A549 (cell line): ENCODE measurements around the gene THUMPD2. TPM values are rescaled to one million over a fixed set of nuclear protein-coding genes. Genes with fewer than 3 reads are reported as not detected.

Source experiments
- ATAC-seq, 2 experiments: fragments of 200-7000 bp in 1 of 2; fragments of >200 bp in 1 of 2; cut with Nextera tagmentation in 1 of 2; cut with Tn5 transposase in 1 of 2; 3 replicates each; pipeline versions ENCODE4 v1.8.0 to v1.9.1; 2018 to 2020; ENCODE audit warnings: mild to moderate bottlenecking in 1 of 2, moderate library complexity in 1 of 2
- CTCF ChIA-PET: fragments of 300-600 bp; sonication (Branson Sonifier 250); formaldehyde crosslinking; extraction: SDS; loops from one replicate; lab custom pipeline; 2021; ENCODE audit warnings: antibody characterized with exemption, inconsistent platforms; lab: Yijun Ruan, JAX
- POLR2A ChIA-PET: fragments of 350-600 bp; formaldehyde crosslinking; extraction: SDS; loops from one replicate; lab custom pipeline; 2021; ENCODE audit warnings: antibody characterized with exemption, inconsistent platforms; lab: Yijun Ruan, JAX
- DNase-seq, 2 experiments: peaks; one replicate each; pipeline versions ENCODE4 v3.0.0 to v3.0.0-alpha.2; 2011 to 2016; ENCODE audit warnings: low read depth in 1 of 2, low spot score in 1 of 2
- FAIRE-seq: peaks from 2 replicates; lab custom pipeline; 2011; peaks lifted over from hg19 to GRCh38; lab: Jason Lieb, UNC
- H3K27ac ChIP-seq, 2 experiments: fragments of >200 bp; sonication (Bioruptor Twin); formaldehyde crosslinking; 3 replicates each; pipeline ENCODE4 v1.5.1; 2016 to 2017
- H3K4me1 ChIP-seq: fragments of >200 bp; sonication (Bioruptor Twin); formaldehyde crosslinking; 3 replicates; pipeline ENCODE4 v1.6.1; 2016
- H3K4me2 ChIP-seq: fragments of >200 bp; sonication (Bioruptor Twin); formaldehyde crosslinking; 3 replicates; pipeline ENCODE4 v1.6.1; 2016
- H3K4me3 ChIP-seq: fragments of >200 bp; sonication (Bioruptor Twin); formaldehyde crosslinking; 3 replicates; pipeline ENCODE4 v1.5.1; 2016
- H3K9me3 ChIP-seq: fragments of >200 bp; sonication (Bioruptor Twin); formaldehyde crosslinking; 3 replicates; pipeline ENCODE4 v1.6.1; 2016
- CBX2 ChIP-seq: fragments of 200-600 bp; sonication (generic); IDR thresholded peaks from 2 replicates; pipeline ENCODE4 v1.6.1; 2016; ENCODE audit warnings: low read depth, mild to moderate bottlenecking, borderline replicate concordance
- CBX8 ChIP-seq: fragments of 200-600 bp; sonication (generic); IDR thresholded peaks from 2 replicates; pipeline ENCODE4 v1.6.1; 2016
- EHMT2 ChIP-seq: fragments of 200-600 bp; sonication (generic); IDR thresholded peaks from 2 replicates; pipeline ENCODE4 v1.6.1; 2016; ENCODE audit warnings: antibody characterized with exemption, low read depth, mild to moderate bottlenecking, moderate library complexity
- EP300 ChIP-seq, 2 experiments: fragments of >200 bp; sonication (Bioruptor Twin); formaldehyde crosslinking; IDR thresholded peaks; 2 replicates in 1 of 2; 3 replicates in 1 of 2; pipeline ENCODE4 v1.6.1; 2016 to 2017
- FOSB ChIP-seq: fragments of 250-450 bp; sonication (Bioruptor Pico); IDR thresholded peaks from 2 replicates; pipeline ENCODE4 v1.5.0; 2020; ENCODE audit warnings: mild to moderate bottlenecking, moderate library complexity
- FOSL2 ChIP-seq, 2 experiments: fragments of 450-650 bp in 1 of 2; fragments of >200 bp in 1 of 2; sonication (Bioruptor Twin) in 1 of 2; formaldehyde crosslinking; IDR thresholded peaks; 2 replicates each; pipeline versions ENCODE4 v1.5.0 to v1.6.1; 2016 to 2020; ENCODE audit warnings: mild to moderate bottlenecking in 1 of 2, moderate library complexity in 1 of 2
- GATA3 ChIP-seq: IDR thresholded peaks from 2 replicates; pipeline ENCODE4 v1.6.1; 2012; ENCODE audit warnings: borderline replicate concordance
- HDAC2 ChIP-seq: fragments of 200-600 bp; sonication (generic); IDR thresholded peaks from 2 replicates; pipeline ENCODE4 v1.6.1; 2016
- HOXB13 ChIP-seq: fragments of 250-450 bp; sonication (Bioruptor Pico); IDR thresholded peaks from 2 replicates; pipeline ENCODE4 v1.5.0; 2020; ENCODE audit warnings: low read depth, mild to moderate bottlenecking, moderate library complexity
- KDM5A ChIP-seq: fragments of 200-600 bp; sonication (generic); IDR thresholded peaks from 2 replicates; pipeline ENCODE4 v1.6.1; 2016; ENCODE audit warnings: antibody characterized with exemption, mild to moderate bottlenecking
- MYC ChIP-seq: IDR thresholded peaks from 2 replicates; pipeline ENCODE4 v1.6.1; 2012; ENCODE audit warnings: mild to moderate bottlenecking, inconsistent platforms, low read length, improper control_type of control experiment, borderline replicate concordance
- NFE2L2 ChIP-seq: fragments of 150-350 bp; conservative IDR thresholded peaks from 2 replicates; pipeline ENCODE4 v1.6.1; 2014; ENCODE audit warnings: low read length
- PBX3 ChIP-seq: IDR thresholded peaks from 2 replicates; pipeline ENCODE4 v1.6.1; 2012
- RARB ChIP-seq: fragments of 250-450 bp; sonication (Bioruptor Pico); IDR thresholded peaks from 2 replicates; pipeline ENCODE4 v1.8.0; 2021; ENCODE audit warnings: mild to moderate bottlenecking, moderate library complexity
- RCOR1 ChIP-seq: fragments of 150-350 bp; IDR thresholded peaks from 2 replicates; pipeline ENCODE4 v1.6.1; 2014; ENCODE audit warnings: antibody characterized with exemption, low read length, low read depth
- RFX5 ChIP-seq: fragments of 450-650 bp; IDR thresholded peaks from 2 replicates; pipeline ENCODE4 v1.7.1; 2014; ENCODE audit warnings: antibody characterized with exemption, mild to moderate bottlenecking, moderate library complexity
- RNF2 ChIP-seq: fragments of 200-600 bp; sonication (generic); IDR thresholded peaks from 2 replicates; pipeline ENCODE4 v1.6.1; 2016; ENCODE audit warnings: low read depth, mild to moderate bottlenecking, antibody characterized with exemption, moderate library complexity, borderline replicate concordance
- SREBF2 ChIP-seq: fragments of 450-650 bp; IDR thresholded peaks from 2 replicates; pipeline ENCODE4 v1.6.1; 2014; ENCODE audit warnings: mild to moderate bottlenecking, moderate library complexity
- TFCP2L1 ChIP-seq: fragments of 250-450 bp; sonication (Bioruptor Pico); IDR thresholded peaks from 2 replicates; pipeline ENCODE4 v1.5.0; 2021; ENCODE audit warnings: mild to moderate bottlenecking
- ZFP36 ChIP-seq: fragments of 450-650 bp; IDR thresholded peaks from 2 replicates; pipeline ENCODE4 v1.6.1; 2014; ENCODE audit warnings: borderline replicate concordance; ENCODE audit not compliant: partially characterized antibody
- WGBS: methylation state at CpG from one replicate; pipeline ENCODE4 v1.1.6; 2017; ENCODE audit errors: missing lambda C conversion rate; 5-methylcytosine and 5-hydroxymethylcytosine counted together
- polyA plus RNA-seq, 4 experiments: library from polyadenylated mRNA; depleted of rRNA in 3 of 4; stranded (reverse); fragments of >200 nt; fragmentation: RNase III in 1 of 4; extraction: RNeasy Plus Mini Kit Qiagen cat#74134 plus additional on column Dnase treatment in 1 of 4; gene quantifications; 2 replicates in 3 of 4; 3 replicates in 1 of 4; pipeline ENCODE4 v1.2.3, GENCODE V29; 2011 to 2017
- TF ChIP-seq, protein P1 (sequence below): fragments of 250-450 bp; sonication (Bioruptor Pico); IDR thresholded peaks from 2 replicates; pipeline ENCODE4 v1.5.0; 2021; ENCODE audit warnings: mild to moderate bottlenecking, moderate library complexity, borderline replicate concordance
- TF ChIP-seq, protein P2 (sequence below): fragments of >200 bp; sonication (Bioruptor Twin); formaldehyde crosslinking; IDR thresholded peaks from 3 replicates; pipeline ENCODE4 v1.6.1; 2016

The THUMPD2 gene
- polyA plus RNA-seq, 2 of the 4 experiments (the other 2 are of a cell fraction) = 13.8 to 25.3 TPM

DNA sequence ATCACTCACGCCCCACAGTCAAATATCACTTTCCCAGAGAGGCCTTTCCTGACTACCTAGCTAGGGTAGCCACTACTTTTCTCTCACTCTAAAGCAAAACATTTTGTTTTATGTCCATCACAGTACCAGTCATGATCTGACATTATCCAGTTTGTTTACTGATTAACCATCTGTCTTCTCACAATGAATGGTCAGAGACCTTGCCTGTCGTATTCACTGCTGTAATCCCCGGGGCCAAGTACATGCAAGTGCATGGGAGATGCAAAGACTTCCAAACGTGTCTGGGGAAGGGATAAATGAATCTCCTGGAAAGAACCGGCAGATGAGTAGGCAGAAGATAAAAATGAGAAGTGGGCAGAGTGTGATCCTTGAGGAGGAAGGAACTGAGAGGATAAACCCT, 39.7 kb downstream of the THUMPD2 start:
- ChIA-PET CTCF (interaction anchor here (1.4 kb wide), 1 partner anchor 9 kb away, joined by 4 read pairs; no protein-coding TSS in a partner anchor), POLR2A (no interaction called here)
- FAIRE-seq = no peak
- WGBS = 87% methylated on average over 5 of the region's 5 CpGs
- no peak overlapping the region for H3K4me2 ChIP-seq
- TF ChIP-seq CBX8 = no peak
- TF ChIP-seq, protein P1, sequence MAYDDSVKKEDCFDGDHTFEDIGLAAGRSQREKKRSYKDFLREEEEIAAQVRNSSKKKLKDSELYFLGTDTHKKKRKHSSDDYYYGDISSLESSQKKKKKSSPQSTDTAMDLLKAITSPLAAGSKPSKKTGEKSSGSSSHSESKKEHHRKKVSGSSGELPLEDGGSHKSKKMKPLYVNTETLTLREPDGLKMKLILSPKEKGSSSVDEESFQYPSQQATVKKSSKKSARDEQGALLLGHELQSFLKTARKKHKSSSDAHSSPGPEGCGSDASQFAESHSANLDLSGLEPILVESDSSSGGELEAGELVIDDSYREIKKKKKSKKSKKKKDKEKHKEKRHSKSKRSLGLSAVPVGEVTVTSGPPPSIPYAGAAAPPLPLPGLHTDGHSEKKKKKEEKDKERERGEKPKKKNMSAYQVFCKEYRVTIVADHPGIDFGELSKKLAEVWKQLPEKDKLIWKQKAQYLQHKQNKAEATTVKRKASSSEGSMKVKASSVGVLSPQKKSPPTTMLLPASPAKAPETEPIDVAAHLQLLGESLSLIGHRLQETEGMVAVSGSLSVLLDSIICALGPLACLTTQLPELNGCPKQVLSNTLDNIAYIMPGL (CRISPR knock-in tag) = no peak
- no peak for TF ChIP-seq HOXB13 (CRISPR knock-in tag)
- TF ChIP-seq MYC = no peak
- TF ChIP-seq EHMT2 = no peak
- H3K4me1 ChIP-seq = no peaks in the 10 kb centered on the region
- ATAC-seq = no peak
- H3K4me3 ChIP-seq = no peak overlapping the region
- DNase-seq = no peak
- H3K27ac ChIP-seq = no peak overlapping the region
- H3K9me3 ChIP-seq = no peaks in the 10 kb centered on the region

GRCh38 chr2:39738936-39739335, 40.1 kb downstream of the THUMPD2 start:
- Histone ChIP-seq H3K27ac (no peak overlapping the region), H3K4me1 (no peaks in the 10 kb centered on the region), H3K4me2 (no peak overlapping the region), H3K4me3 (no peak overlapping the region), H3K9me3 (no peaks in the 10 kb centered on the region)
- TF ChIP-seq EP300 (IDR thresholded peaks at IDR 0.05) = no peak
- CTCF ChIA-PET = interaction anchor here (1.4 to 1.6 kb wide), 2 partner anchors 9 to 10 kb away, joined by 4 to 7 read pairs; no protein-coding TSS in a partner anchor
- no peak for FAIRE-seq
- POLR2A ChIA-PET = no interaction called here
- DNase-seq = no peak
- ATAC-seq = no peak
- 90% methylated on average over 2 of the region's 2 CpGs for whole genome bisulfite sequencing

DNA sequence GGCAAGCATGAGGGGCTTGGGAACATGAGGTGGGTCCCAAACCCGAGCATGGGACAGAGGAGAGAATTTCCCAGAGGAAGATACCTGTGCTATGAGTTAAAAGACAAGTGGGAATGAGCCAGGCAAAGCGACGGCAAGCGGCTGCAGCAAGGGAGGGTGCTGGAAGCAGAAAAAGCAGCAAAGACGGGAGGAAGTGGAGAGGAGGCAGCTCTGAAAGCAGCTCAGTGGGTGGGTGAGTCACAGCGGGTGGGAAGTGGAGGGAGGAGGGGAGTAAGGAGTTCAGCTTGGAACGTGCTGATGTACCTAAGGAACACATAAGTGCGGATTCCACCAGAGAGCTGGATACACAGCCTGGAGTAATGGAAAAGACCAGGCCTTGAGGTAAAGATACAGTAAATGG, 41.4 kb downstream of the THUMPD2 start:
- ATAC-seq (no peak), FAIRE-seq (no peak), DNase-seq (no peak)
- CTCF ChIA-PET = interaction anchor here (1.6 kb wide), 1 partner anchor 9 kb away, joined by 7 read pairs; no protein-coding TSS in a partner anchor
- no peak for TF ChIP-seq ZFP36
- TF ChIP-seq RFX5 = no peak
- TF ChIP-seq NFE2L2 = no peak
- TF ChIP-seq GATA3 = no peak
- TF ChIP-seq TFCP2L1 (CRISPR knock-in tag) = no peak
- no peak for TF ChIP-seq FOSL2 (IDR thresholded peaks at IDR 0.05)
- TF ChIP-seq FOSL2 (CRISPR knock-in tag; IDR thresholded peaks at IDR 0.05) = no peak
- no peak for TF ChIP-seq FOSB
- no peak for TF ChIP-seq RARB (CRISPR knock-in tag)
- TF ChIP-seq RCOR1 = no peak
- TF ChIP-seq, protein P1 (CRISPR knock-in tag) = no peak
- TF ChIP-seq, protein P2, sequence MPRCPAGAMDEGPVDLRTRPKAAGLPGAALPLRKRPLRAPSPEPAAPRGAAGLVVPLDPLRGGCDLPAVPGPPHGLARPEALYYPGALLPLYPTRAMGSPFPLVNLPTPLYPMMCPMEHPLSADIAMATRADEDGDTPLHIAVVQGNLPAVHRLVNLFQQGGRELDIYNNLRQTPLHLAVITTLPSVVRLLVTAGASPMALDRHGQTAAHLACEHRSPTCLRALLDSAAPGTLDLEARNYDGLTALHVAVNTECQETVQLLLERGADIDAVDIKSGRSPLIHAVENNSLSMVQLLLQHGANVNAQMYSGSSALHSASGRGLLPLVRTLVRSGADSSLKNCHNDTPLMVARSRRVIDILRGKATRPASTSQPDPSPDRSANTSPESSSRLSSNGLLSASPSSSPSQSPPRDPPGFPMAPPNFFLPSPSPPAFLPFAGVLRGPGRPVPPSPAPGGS = no peak
- TF ChIP-seq HDAC2 = no peak
- no peak for TF ChIP-seq PBX3
- TF ChIP-seq SREBF2 = no peak
- TF ChIP-seq KDM5A = no peak
- no peak for TF ChIP-seq RNF2
- TF ChIP-seq CBX2 = no peak
- TF ChIP-seq HOXB13 (CRISPR knock-in tag) = no peak
- Histone ChIP-seq H3K4me2 (no peak overlapping the region), H3K9me3 (no peaks in the 10 kb centered on the region), H3K4me3 (no peak overlapping the region), H3K4me1 (no peaks in the 10 kb centered on the region), H3K27ac (no peak overlapping the region)
- WGBS = 89% methylated on average over 8 of the region's 8 CpGs
- POLR2A ChIA-PET = no interaction called here
